ENCODE results near the gene LSR.

DNA sequence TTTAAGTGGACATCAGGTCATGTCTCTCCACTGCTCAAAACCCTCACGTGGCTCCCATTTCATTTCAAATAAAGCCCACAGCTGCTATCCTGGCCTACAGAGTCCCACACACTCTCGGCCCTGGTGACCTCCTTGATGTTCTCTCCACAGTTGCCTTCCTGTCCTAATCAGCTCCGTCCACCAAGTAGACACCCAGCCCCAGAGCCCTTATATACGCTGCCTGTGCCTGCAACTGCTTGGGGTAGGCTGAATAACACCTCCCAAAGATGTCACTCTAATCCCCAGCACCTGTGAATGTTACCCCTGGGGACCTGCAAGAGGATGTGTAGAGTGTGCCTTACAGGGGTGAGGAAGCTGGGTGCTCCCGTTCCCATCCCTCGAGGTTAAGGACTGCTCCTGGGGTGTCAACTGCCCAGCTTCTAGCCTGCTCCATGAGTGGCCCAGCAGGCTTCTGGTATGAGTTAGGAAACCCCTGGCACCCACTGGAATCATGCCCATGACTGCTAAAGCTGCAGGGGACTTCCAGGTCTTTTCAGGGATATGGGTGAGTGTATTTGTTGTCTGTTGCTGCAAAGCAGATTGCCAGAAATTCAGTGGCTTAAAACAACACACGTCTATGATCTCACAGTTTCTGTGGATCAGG is 26.3 kb upstream of the LSR start:
- TF ChIP-seq, protein P1, sequence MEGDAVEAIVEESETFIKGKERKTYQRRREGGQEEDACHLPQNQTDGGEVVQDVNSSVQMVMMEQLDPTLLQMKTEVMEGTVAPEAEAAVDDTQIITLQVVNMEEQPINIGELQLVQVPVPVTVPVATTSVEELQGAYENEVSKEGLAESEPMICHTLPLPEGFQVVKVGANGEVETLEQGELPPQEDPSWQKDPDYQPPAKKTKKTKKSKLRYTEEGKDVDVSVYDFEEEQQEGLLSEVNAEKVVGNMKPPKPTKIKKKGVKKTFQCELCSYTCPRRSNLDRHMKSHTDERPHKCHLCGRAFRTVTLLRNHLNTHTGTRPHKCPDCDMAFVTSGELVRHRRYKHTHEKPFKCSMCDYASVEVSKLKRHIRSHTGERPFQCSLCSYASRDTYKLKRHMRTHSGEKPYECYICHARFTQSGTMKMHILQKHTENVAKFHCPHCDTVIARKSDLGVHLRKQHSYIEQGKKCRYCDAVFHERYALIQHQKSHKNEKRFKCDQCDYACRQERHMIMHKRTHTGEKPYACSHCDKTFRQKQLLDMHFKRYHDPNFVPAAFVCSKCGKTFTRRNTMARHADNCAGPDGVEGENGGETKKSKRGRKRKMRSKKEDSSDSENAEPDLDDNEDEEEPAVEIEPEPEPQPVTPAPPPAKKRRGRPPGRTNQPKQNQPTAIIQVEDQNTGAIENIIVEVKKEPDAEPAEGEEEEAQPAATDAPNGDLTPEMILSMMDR (IDR thresholded peaks at IDR 0.05): no peak
- no peak for TF ChIP-seq POLR2A (IDR thresholded peaks at IDR 0.05)

All from body of pancreas (tissue), 4 donors.